B cell (primary cell): ENCODE data around the gene UBD. TPM values are rescaled to one million over a fixed set of nuclear protein-coding genes. Genes with fewer than 3 reads are reported as not detected.

ENCODE experiments used
- ATAC-seq: fragments of 200-7000 bp; cut with Tn5 transposase; one replicate; pipeline ENCODE4 v1.10.0; 2021; ENCODE audit warnings: low read depth, mild to moderate bottlenecking, moderate number of reproducible peaks, moderate library complexity
- CTCF ChIA-PET: fragments of 350-600 bp; sonication (Branson Sonifier 250); formaldehyde crosslinking; loops from one replicate; lab custom pipeline; 2021; ENCODE audit warnings: antibody characterized with exemption, inconsistent platforms; lab: Charles Lee
- POLR2A ChIA-PET: fragments of 350-600 bp; sonication (Branson Sonifier 250); formaldehyde crosslinking; loops from one replicate; lab custom pipeline; 2021; ENCODE audit warnings: antibody characterized with exemption; lab: Charles Lee
- DNase-seq: peaks from one replicate; pipeline ENCODE4 v3.0.0; 2013
- H2AFZ ChIP-seq: 2 replicates; pipeline ENCODE4 v1.6.1; 2012; ENCODE audit warnings: mild to moderate bottlenecking, low read depth, low read length; ENCODE audit not compliant: insufficient read depth, poor library complexity, severe bottlenecking
- H3K27ac ChIP-seq, 2 donors: 1 replicate in 1 of 2; 2 replicates in 1 of 2; pipeline ENCODE4 v1.5.1; 2012 to 2013; ENCODE audit warnings: low read length in 2 of 2, mild to moderate bottlenecking in 2 of 2, moderate library complexity in 1 of 2
- H3K27me3 ChIP-seq, 4 experiments: fragments of 200-600 bp in 1 of 4; sonication (generic) in 1 of 4; replicated peaks in 1 of 4; 1 replicate in 2 of 4; 2 replicates in 2 of 4; pipeline versions ENCODE4 v1.6.1 to v1.7.0; 2013 to 2016; ENCODE audit warnings: low read length in 3 of 4, mild to moderate bottlenecking in 2 of 4, mixed read lengths in 1 of 4, moderate library complexity in 1 of 4; ENCODE audit not compliant: insufficient read depth in 4 of 4, control insufficient read depth in 3 of 4; ENCODE audit errors: control extremely low read depth in 1 of 4
- H3K36me3 ChIP-seq, 2 experiments: replicated peaks in 1 of 2; 1 replicate in 1 of 2; 2 replicates in 1 of 2; pipeline versions ENCODE4 v1.6.1 to v1.7.1; 2013; ENCODE audit warnings: low read length in 1 of 2; ENCODE audit not compliant: insufficient read depth in 2 of 2, control insufficient read depth in 1 of 2; ENCODE audit errors: control extremely low read depth in 1 of 2, extremely low read depth in 1 of 2
- H3K4me1 ChIP-seq, 2 donors: fragments of 200-600 bp in 1 of 2; sonication (generic) in 1 of 2; 1 replicate in 1 of 2; 2 replicates in 1 of 2; pipeline versions ENCODE4 v1.5.1 to v1.6.1; 2013 to 2017; ENCODE audit warnings: low read length in 2 of 2; ENCODE audit not compliant: control insufficient read depth in 2 of 2, insufficient read depth in 2 of 2
- H3K4me2 ChIP-seq: replicated peaks from 2 replicates; pipeline ENCODE3; 2012; ENCODE audit warnings: mild to moderate bottlenecking, low read depth, low read length; ENCODE audit not compliant: poor library complexity, severe bottlenecking
- H3K4me3 ChIP-seq, 5 experiments: fragments of 200-600 bp in 1 of 5; sonication (generic) in 1 of 5; 1 replicate in 3 of 5; 2 replicates in 2 of 5; pipeline versions ENCODE4 v1.5.1 to v1.7.0; 2011 to 2016; ENCODE audit warnings: low read length in 4 of 5, mild to moderate bottlenecking in 4 of 5, low read depth in 2 of 5, control low read depth in 1 of 5, moderate library complexity in 1 of 5; ENCODE audit not compliant: insufficient read depth in 1 of 5; ENCODE audit errors: control extremely low read depth in 1 of 5, extremely low read depth in 1 of 5
- H3K79me2 ChIP-seq: fragments of 200-600 bp; sonication (generic); one replicate; pipeline ENCODE4 v1.6.0; 2016; ENCODE audit warnings: low read length; ENCODE audit not compliant: control insufficient read depth, insufficient read depth
- H3K9ac ChIP-seq: fragments of 200-600 bp; sonication (generic); 2 replicates; pipeline ENCODE4 v1.6.1; 2017; ENCODE audit warnings: mild to moderate bottlenecking, low read length, moderate library complexity
- H3K9me3 ChIP-seq, 3 donors: one replicate each; pipeline versions ENCODE4 v1.6.1 to v1.7.1; 2013; ENCODE audit warnings: low read length in 2 of 3; ENCODE audit not compliant: control insufficient read depth in 2 of 3, insufficient read depth in 1 of 3; ENCODE audit errors: control extremely low read depth in 1 of 3
- H4K20me1 ChIP-seq: 2 replicates; pipeline ENCODE4 v1.6.0; 2012; ENCODE audit warnings: mild to moderate bottlenecking, low read length; ENCODE audit not compliant: insufficient read depth, control insufficient read depth, poor library complexity, severe bottlenecking
- H3K27ac Mint-ChIP-seq: one replicate; pipeline ENCODE4 v1.8.0; 2021; ENCODE audit warnings: mixed read lengths
- H3K27me3 Mint-ChIP-seq: one replicate; pipeline ENCODE4 v1.8.0; 2021; ENCODE audit warnings: mixed read lengths
- H3K4me1 Mint-ChIP-seq: one replicate; pipeline ENCODE4 v1.8.0; 2021; ENCODE audit warnings: mixed read lengths
- H3K4me3 Mint-ChIP-seq: one replicate; pipeline ENCODE4 v1.8.0; 2021; ENCODE audit warnings: mixed read lengths
- H3K9me3 Mint-ChIP-seq: one replicate; pipeline ENCODE4 v1.8.0; 2022; ENCODE audit warnings: mixed read lengths; ENCODE audit not compliant: insufficient read depth
- CTCF ChIP-seq: fragments of 200-600 bp; IDR thresholded peaks from one replicate; pipeline ENCODE4 v1.8.0; 2022; ENCODE audit warnings: antibody characterized with exemption, mild to moderate bottlenecking
- EZH2 ChIP-seq: IDR thresholded peaks from 2 replicates; pipeline ENCODE4 v1.6.1; 2012; ENCODE audit warnings: borderline replicate concordance, low read depth, mild to moderate bottlenecking, moderate library complexity, low read length; ENCODE audit not compliant: insufficient read depth, poor library complexity, severe bottlenecking
- WGBS: methylation state at CpG from one replicate; pipeline ENCODE4 v1.1.5; 2013; ENCODE audit warnings: missing lambda C conversion rate; ENCODE audit not compliant: insufficient coverage; 5-methylcytosine and 5-hydroxymethylcytosine counted together
- intact Hi-C: fragments of 100-400 bp; cut with micrococcal nuclease; formaldehyde crosslinking; loops from one replicate; pipeline ENCODE4 v1.10.0; 2022
- polyA plus RNA-seq: library from polyadenylated mRNA; depleted of rRNA; stranded (reverse); fragments of >200 nt; gene quantifications from 2 replicates; pipeline ENCODE4 v1.2.3, GENCODE V29; 2012
- total RNA-seq, 2 donors: library from RNA; stranded (reverse); fragments of 120-200 nt in 1 of 2; gene quantifications; 1 replicate in 1 of 2; 2 replicates in 1 of 2; pipeline versions ENCODE4 v1.2.3 to v1.2.4, GENCODE V29; 2013 to 2022

Gene UBD
- total and polyA plus RNA-seq, 2 donors (not counting 1 experiment from before 2014, with no cell fraction given) = not detected

DNA sequence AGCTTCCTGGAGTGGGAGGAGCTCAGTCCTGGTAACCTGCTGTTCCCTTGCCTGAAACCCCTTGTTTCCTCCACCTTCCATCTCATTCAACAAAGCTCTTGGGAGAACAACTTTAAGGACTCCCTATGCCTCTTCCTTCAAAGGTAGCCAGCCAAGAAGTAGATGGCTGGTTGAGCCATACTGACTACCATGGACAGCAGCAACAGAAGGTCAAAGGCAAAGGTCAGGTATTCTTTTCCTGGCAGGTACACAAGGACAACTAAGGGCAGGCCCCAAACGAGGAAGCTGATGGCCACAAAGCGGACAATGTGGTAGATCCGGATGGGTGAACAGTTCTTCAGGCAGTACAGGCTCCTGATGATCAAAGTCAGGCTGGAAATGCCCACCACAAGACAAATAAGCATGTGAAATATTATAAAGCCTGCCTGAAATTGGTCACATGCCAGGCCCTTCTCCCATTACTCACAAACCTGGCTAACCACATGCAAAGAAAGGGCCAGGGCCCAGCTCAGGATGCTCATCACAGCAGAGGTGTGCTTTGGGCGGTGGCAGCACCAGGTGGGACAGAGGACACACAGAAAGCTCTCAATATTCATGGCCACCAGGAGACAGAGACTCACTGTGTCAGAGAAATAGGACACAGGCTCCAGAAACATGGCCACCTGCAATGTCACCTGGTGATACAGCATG lies 21.7 kb downstream of the UBD start:
- Histone ChIP-seq H3K79me2 (no peaks in the 10 kb centered on the region), H3K27ac (no peak overlapping the region), H3K9me3 (no peaks in the 10 kb centered on the region), H4K20me1 (no peaks in the 10 kb centered on the region), H3K27me3 (no peaks in the 10 kb centered on the region), H3K4me2 (no peak overlapping the region), H3K9ac (no peak overlapping the region), H3K36me3 (no peaks in the 10 kb centered on the region), H3K4me3 (no peak overlapping the region), H3K4me1 (no peaks in the 10 kb centered on the region), H2AFZ (no peak overlapping the region)
- TF ChIP-seq CTCF = no peak
- TF ChIP-seq EZH2 = no peak
- Mint-ChIP-seq H3K4me3 (no peak overlapping the region), H3K27ac (no peak overlapping the region), H3K9me3 (no peaks in the 10 kb centered on the region), H3K27me3 (peaks cover 21% of the 10 kb centered on the region), H3K4me1 (no peaks in the 10 kb centered on the region)
- POLR2A ChIA-PET = no interaction called here
- intact Hi-C loops = no loop called here
- WGBS = 96% methylated on average over 3 of the region's 4 CpGs
- no peak for ATAC-seq
- DNase-seq = no peak
- CTCF ChIA-PET = no interaction called here

- no peaks in the 10 kb centered on the region for H4K20me1 ChIP-seq
- ATAC-seq (no peak), DNase-seq (no peak)
- Mint-ChIP-seq H3K27me3 (peaks cover 11% of the 10 kb centered on the region), H3K4me3 (no peak overlapping the region), H3K9me3 (no peaks in the 10 kb centered on the region), H3K4me1 (no peaks in the 10 kb centered on the region), H3K27ac (no peak overlapping the region)
- no peaks in the 10 kb centered on the region for H3K36me3 ChIP-seq
- intact Hi-C loops = no loop called here
- H3K79me2 ChIP-seq = no peaks in the 10 kb centered on the region
- CTCF ChIA-PET = no interaction called here
- H3K4me1 ChIP-seq = no peaks in the 10 kb centered on the region
- TF ChIP-seq EZH2 (no peak), CTCF (no peak)
- WGBS = 83% methylated on average over 1 of the region's 2 CpGs
- no peak overlapping the region for H3K9ac ChIP-seq
- POLR2A ChIA-PET = interaction anchor here (0.6 kb wide), 1 partner anchor 204 kb away, joined by 12 read pairs; no protein-coding TSS in a partner anchor
- H3K9me3 ChIP-seq = no peaks in the 10 kb centered on the region
- H3K27me3 ChIP-seq = no peaks in the 10 kb centered on the region
- H3K4me3 ChIP-seq = no peak overlapping the region
- no peak overlapping the region for H2AFZ ChIP-seq
- no peak overlapping the region for H3K27ac ChIP-seq
- no peak overlapping the region for H3K4me2 ChIP-seq
These were observed 27.1 kb downstream of the UBD start for GRCh38 chr6:29532320-29532951.
